ENCODE results near the gene RFFL. TPM values are rescaled to one million over a fixed set of nuclear protein-coding genes. Genes with fewer than 3 reads are reported as not detected.

Gene RFFL
- total RNA-seq, 3 donors from 2014 or later (not counting 1 experiment from before 2014, with no cell fraction given) = 50.0 to 86.6 (median 75.9) TPM

GRCh38 chr17:35050170-35050569, 13.3 kb downstream of the RFFL start:
- H3K4me1 ChIP-seq (ENCODE audit: control insufficient read depth, insufficient read depth, low read length) = peaks cover 58% of the 10 kb centered on the region
- no peak for DNase-seq
- Mint-ChIP-seq H3K4me3 (peak overlapping the region; percentile 43), H3K9me3 (no peaks in the 10 kb centered on the region), H3K27ac (peak overlapping the region; percentile 89 to 99), H3K27me3 (ENCODE audit: low read depth in 2 of 2) (no peaks in the 10 kb centered on the region), H3K36me3 (no peaks in the 10 kb centered on the region), H3K4me1 (peaks cover 70 to 71% of the 10 kb centered on the region in 2 donors)
- no peaks in the 10 kb centered on the region for H3K27me3 ChIP-seq (ENCODE audit: control insufficient read depth, insufficient read depth, low read length)
- peak overlapping the region; percentile 83 for H3K27ac ChIP-seq (ENCODE audit: low read length)
- H3K4me3 ChIP-seq (ENCODE audit: low read length) = no peak overlapping the region
- H3K9me3 ChIP-seq (ENCODE audit: control insufficient read depth, insufficient read depth, low read length) = no peaks in the 10 kb centered on the region
- no peaks in the 10 kb centered on the region for H3K36me3 ChIP-seq (ENCODE audit: control insufficient read depth, insufficient read depth, low read length)
- 96% methylated on average over 2 of the region's 2 CpGs for WGBS (ENCODE audit: insufficient coverage)
- ATAC-seq = no peak
- no peak for TF ChIP-seq CTCF (IDR thresholded peaks at IDR 0.05)
- intact Hi-C loops (cut with micrococcal nuclease) = loop anchor here (2.0 kb wide), 1 partner anchor 27 kb away; no protein-coding TSS in a partner anchor

- H3K4me1 Mint-ChIP-seq = peaks cover 72 to 75% of the 10 kb centered on the region in 2 donors
- no peaks in the 10 kb centered on the region for H3K9me3 ChIP-seq (ENCODE audit: control insufficient read depth, insufficient read depth, low read length)
These were observed 14.7 kb downstream of the RFFL start for GRCh38 chr17:35048685-35049379.

GRCh38 chr17:35046740-35047283, 16.7 kb downstream of the RFFL start:
- Mint-ChIP-seq H3K9me3 (no peaks in the 10 kb centered on the region), H3K27ac (peak overlapping the region; percentile 88 to 99), H3K4me1 (peaks cover 60 to 64% of the 10 kb centered on the region in 2 donors), H3K27me3 (ENCODE audit: low read depth in 2 of 2) (no peaks in the 10 kb centered on the region), H3K36me3 (no peaks in the 10 kb centered on the region), H3K4me3 (peak overlapping the region; percentile 69)
- ATAC-seq (peak; percentile 66 to 82 (median 68)), DNase-seq (peak in 1 of 2 donors; percentile 85)
- H3K27ac ChIP-seq (ENCODE audit: low read length) = peak overlapping the region; percentile 73
- H3K27me3 ChIP-seq (ENCODE audit: control insufficient read depth, insufficient read depth, low read length) = no peaks in the 10 kb centered on the region
- H3K9me3 ChIP-seq (ENCODE audit: control insufficient read depth, insufficient read depth, low read length) = no peaks in the 10 kb centered on the region
- 41% methylated on average over 5 of the region's 5 CpGs for WGBS (ENCODE audit: insufficient coverage)
- no peaks in the 10 kb centered on the region for H3K36me3 ChIP-seq (ENCODE audit: control insufficient read depth, insufficient read depth, low read length)
- peak overlapping the region; percentile 23 for H3K4me3 ChIP-seq (ENCODE audit: low read length)
- intact Hi-C loops (cut with micrococcal nuclease) = no loop called here
- H3K4me1 ChIP-seq (ENCODE audit: control insufficient read depth, insufficient read depth, low read length) = peaks cover 69% of the 10 kb centered on the region
- no peak for TF ChIP-seq CTCF (IDR thresholded peaks at IDR 0.05)

More at GRCh38 chr17:35048685-35049379, 14.7 kb downstream of the RFFL start:
- no peaks in the 10 kb centered on the region for H3K36me3 ChIP-seq (ENCODE audit: control insufficient read depth, insufficient read depth, low read length)
- H3K4me3 Mint-ChIP-seq = peak overlapping the region; percentile 63
- DNase-seq (no peak), ATAC-seq (no peak)
- no peaks in the 10 kb centered on the region for H3K27me3 ChIP-seq (ENCODE audit: control insufficient read depth, insufficient read depth, low read length)
- TF ChIP-seq CTCF (IDR thresholded peaks at IDR 0.05) = no peak
- H3K4me3 ChIP-seq (ENCODE audit: low read length) = no peak overlapping the region
- no peaks in the 10 kb centered on the region for H3K27me3 Mint-ChIP-seq (ENCODE audit: low read depth in 2 of 2)
- H3K9me3 Mint-ChIP-seq = no peaks in the 10 kb centered on the region
- H3K27ac ChIP-seq (ENCODE audit: low read length) = peak overlapping the region; percentile 83
- H3K27ac Mint-ChIP-seq = peak overlapping the region; percentile 89 to 99
- WGBS (ENCODE audit: insufficient coverage) = 86% methylated on average over 3 of the region's 3 CpGs
- H3K4me1 ChIP-seq (ENCODE audit: control insufficient read depth, insufficient read depth, low read length) = peaks cover 72% of the 10 kb centered on the region
- intact Hi-C loops (cut with micrococcal nuclease) = no loop called here
- no peaks in the 10 kb centered on the region for H3K36me3 Mint-ChIP-seq

Measured in natural killer cell (primary cell).